DMS114 treated with DMSO at 0.1 percent for 48 hours (cell line): ENCODE results near the gene KDSR.

Source experiments
- DNase-seq: peaks from one replicate; lab custom pipeline; 2025; ENCODE audit not compliant: unreplicated experiment; lab: John Stamatoyannopoulos, UW

Gene KDSR

GRCh38 chr18:63367053-63367953 lies at the start of gene KDSR:
Gene KDSR (minus strand): TSS chr18:63367206. CDS start chr18:63367118, 88 bp downstream.
- DNase-seq = peak; percentile 82

GRCh38 chr18:63412953-63413352 lies 45.9 kb upstream of the KDSR start:
- no peak for DNase-seq

GRCh38 chr18:63410792-63411191 lies 43.8 kb upstream of the KDSR start:
- DNase-seq = no peak

GRCh38 chr18:63409301-63409700 lies 42.3 kb upstream of the KDSR start:
- DNase-seq = no peak

- DNase-seq = no peak
Measured at GRCh38 chr18:63407734-63408133, 40.7 kb upstream of the KDSR start.

GRCh38 chr18:63405986-63406385 lies 39.0 kb upstream of the KDSR start:
- no peak for DNase-seq

GRCh38 chr18:63402246-63403162 lies 35.5 kb upstream of the KDSR start:
- DNase-seq = no peak

- DNase-seq = no peak
Measured at GRCh38 chr18:63399300-63399699, 32.3 kb upstream of the KDSR start.

GRCh38 chr18:63397349-63397748 lies 30.3 kb upstream of the KDSR start:
- DNase-seq = no peak

- DNase-seq = no peak
Measured at GRCh38 chr18:63395503-63395902, 28.5 kb upstream of the KDSR start.

- no peak for DNase-seq
Measured at GRCh38 chr18:63394954-63395353, 27.9 kb upstream of the KDSR start.

GRCh38 chr18:63387861-63388260 lies 20.9 kb upstream of the KDSR start:
- no peak for DNase-seq

- no peak for DNase-seq
Measured at GRCh38 chr18:63382843-63383242, 15.8 kb upstream of the KDSR start.

- DNase-seq = no peak
Measured at GRCh38 chr18:63379639-63379962, 12.6 kb upstream of the KDSR start.

GRCh38 chr18:63378919-63379638 lies 12.1 kb upstream of the KDSR start:
- DNase-seq = no peak

- DNase-seq = no peak
Measured at GRCh38 chr18:63377275-63377980, 10.4 kb upstream of the KDSR start.

- DNase-seq = no peak
Measured at GRCh38 chr18:63376538-63376937, 9.5 kb upstream of the KDSR start.

GRCh38 chr18:63374540-63374939 lies 7.5 kb upstream of the KDSR start:
- no peak for DNase-seq

- no peak for DNase-seq
Measured at GRCh38 chr18:63373161-63373560, 6.2 kb upstream of the KDSR start.

- DNase-seq = no peak
Measured at GRCh38 chr18:63368611-63369010, 1.6 kb upstream of the KDSR start.
